NCI-H510A (cell line): ENCODE results near the gene LRRC49.
A peak's percentile ranks its signal among the peaks of the same experiment; 100 is the strongest.
"Not testable (repeated sequence)": the region's sequence is repeated elsewhere in the genome, so short reads cannot be mapped to it uniquely, and the experiment has no call there.

Experiments used
- DNase-seq: peaks from one replicate; lab custom pipeline; 2025; lab: John Stamatoyannopoulos, UW

Gene LRRC49

GRCh38 chr15:70923311-70924080 is 30.9 kb downstream of the LRRC49 start:
- no peak for DNase-seq

- not testable (repeated sequence) for DNase-seq
Observed at GRCh38 chr15:70926914-70927313, 34.3 kb downstream of the LRRC49 start.

- no peak for DNase-seq
Observed at GRCh38 chr15:70931821-70932220, 39.2 kb downstream of the LRRC49 start.

- DNase-seq, result no peak
Observed at GRCh38 chr15:70932397-70932796, 39.8 kb downstream of the LRRC49 start.

- DNase-seq, result no peak
Observed at GRCh38 chr15:70933411-70933810, 40.8 kb downstream of the LRRC49 start.

GRCh38 chr15:70935631-70936030 is 43.0 kb downstream of the LRRC49 start:
- DNase-seq, result no peak

- DNase-seq, result peak; percentile 41
Observed at GRCh38 chr15:70936326-70936725, 43.7 kb downstream of the LRRC49 start.

GRCh38 chr15:70943285-70943684 is 50.7 kb downstream of the LRRC49 start:
- not testable (repeated sequence) for DNase-seq

GRCh38 chr15:70947351-70948335 is 55.0 kb downstream of the LRRC49 start:
- DNase-seq, result no peak

GRCh38 chr15:70950953-70951352 is 58.3 kb downstream of the LRRC49 start:
- DNase-seq, result no peak

GRCh38 chr15:70954171-70954570 is 61.5 kb downstream of the LRRC49 start:
- no peak for DNase-seq

- DNase-seq, result no peak
Observed at GRCh38 chr15:70954733-70955132, 62.1 kb downstream of the LRRC49 start.

GRCh38 chr15:70955151-70955550 is 62.5 kb downstream of the LRRC49 start:
- DNase-seq, result no peak

- no peak for DNase-seq
Observed at GRCh38 chr15:70956201-70956995, 63.8 kb downstream of the LRRC49 start.

- DNase-seq, result no peak
Observed at GRCh38 chr15:70962084-70962483, 69.5 kb downstream of the LRRC49 start.

GRCh38 chr15:70963199-70963598 is 70.6 kb downstream of the LRRC49 start:
- no peak for DNase-seq

- no peak for DNase-seq
Observed at GRCh38 chr15:70964058-70964457, 71.4 kb downstream of the LRRC49 start.

- no peak for DNase-seq
Observed at GRCh38 chr15:70964686-70965085, 72.1 kb downstream of the LRRC49 start.

- no peak for DNase-seq
Observed at GRCh38 chr15:70967646-70968045, 75.0 kb downstream of the LRRC49 start.

GRCh38 chr15:70974004-70974832 is 81.6 kb downstream of the LRRC49 start:
- no peak for DNase-seq

GRCh38 chr15:70976851-70977250 is 84.2 kb downstream of the LRRC49 start:
- DNase-seq, result no peak
